ENCODE measurements around the gene FUT9. TPM values are rescaled to one million over a fixed set of nuclear protein-coding genes. Genes with fewer than 3 reads are reported as not detected.

FUT9 gene
- total RNA-seq, 1 donor from 2014 or later, result not detected

DNA sequence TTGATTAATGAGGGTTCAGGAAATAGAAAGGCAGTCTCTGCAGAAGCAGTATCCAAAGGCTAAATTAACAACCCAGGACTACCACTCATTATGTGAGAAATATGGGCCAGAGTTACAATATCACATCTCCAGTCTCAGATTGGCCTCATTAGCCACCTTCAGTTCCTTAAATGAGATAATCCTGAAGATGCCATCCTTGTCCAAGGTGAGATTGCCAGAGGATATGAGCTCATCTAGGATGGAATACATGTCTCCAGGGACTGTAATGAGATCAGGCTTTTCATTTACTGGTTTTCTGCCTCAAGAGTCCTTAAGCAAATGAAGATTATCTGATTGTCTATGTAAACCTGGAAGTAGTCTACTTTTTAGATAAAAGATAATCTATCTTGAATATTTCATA lies 196.3 kb downstream of the FUT9 start:
- Mint-ChIP-seq H3K4me3 (no peak overlapping the region), H3K36me3 (ENCODE audit: low read depth) (no peaks in the 10 kb centered on the region), H3K4me1 (no peaks in the 10 kb centered on the region), H3K9me3 (no peaks in the 10 kb centered on the region), H3K27me3 (no peaks in the 10 kb centered on the region), H3K27ac (no peak overlapping the region)
- ChIA-PET CTCF (no interaction called here), POLR2A (no interaction called here)
- intact Hi-C loops (cut with micrococcal nuclease), result no loop called here
- ATAC-seq (ENCODE audit: low read depth), result no peak
- no peak for DNase-seq
- TF ChIP-seq, protein P1, sequence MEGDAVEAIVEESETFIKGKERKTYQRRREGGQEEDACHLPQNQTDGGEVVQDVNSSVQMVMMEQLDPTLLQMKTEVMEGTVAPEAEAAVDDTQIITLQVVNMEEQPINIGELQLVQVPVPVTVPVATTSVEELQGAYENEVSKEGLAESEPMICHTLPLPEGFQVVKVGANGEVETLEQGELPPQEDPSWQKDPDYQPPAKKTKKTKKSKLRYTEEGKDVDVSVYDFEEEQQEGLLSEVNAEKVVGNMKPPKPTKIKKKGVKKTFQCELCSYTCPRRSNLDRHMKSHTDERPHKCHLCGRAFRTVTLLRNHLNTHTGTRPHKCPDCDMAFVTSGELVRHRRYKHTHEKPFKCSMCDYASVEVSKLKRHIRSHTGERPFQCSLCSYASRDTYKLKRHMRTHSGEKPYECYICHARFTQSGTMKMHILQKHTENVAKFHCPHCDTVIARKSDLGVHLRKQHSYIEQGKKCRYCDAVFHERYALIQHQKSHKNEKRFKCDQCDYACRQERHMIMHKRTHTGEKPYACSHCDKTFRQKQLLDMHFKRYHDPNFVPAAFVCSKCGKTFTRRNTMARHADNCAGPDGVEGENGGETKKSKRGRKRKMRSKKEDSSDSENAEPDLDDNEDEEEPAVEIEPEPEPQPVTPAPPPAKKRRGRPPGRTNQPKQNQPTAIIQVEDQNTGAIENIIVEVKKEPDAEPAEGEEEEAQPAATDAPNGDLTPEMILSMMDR (IDR thresholded peaks at IDR 0.05), result no peak

- no peak for ATAC-seq (ENCODE audit: low read depth)
- H3K27me3 Mint-ChIP-seq, result no peaks in the 10 kb centered on the region
- no peak overlapping the region for H3K4me3 Mint-ChIP-seq
- CTCF ChIA-PET, result no interaction called here
- no peaks in the 10 kb centered on the region for H3K4me1 Mint-ChIP-seq
- H3K9me3 Mint-ChIP-seq, result no peaks in the 10 kb centered on the region
- intact Hi-C loops (cut with micrococcal nuclease), result no loop called here
- no peaks in the 10 kb centered on the region for H3K36me3 Mint-ChIP-seq (ENCODE audit: low read depth)
- H3K27ac Mint-ChIP-seq, result no peak overlapping the region
- TF ChIP-seq, protein P1 (IDR thresholded peaks at IDR 0.05), result no peak
- POLR2A ChIA-PET, result no interaction called here
- no peak for DNase-seq
These were observed 198.0 kb downstream of the FUT9 start for GRCh38 chr6:96213784-96214183.

- TF ChIP-seq, protein P1 (IDR thresholded peaks at IDR 0.05), result no peak
- ATAC-seq (ENCODE audit: low read depth) (no peak), DNase-seq (no peak)
- Mint-ChIP-seq H3K9me3 (peaks cover 3% of the 10 kb centered on the region), H3K27ac (no peak overlapping the region), H3K4me3 (no peak overlapping the region), H3K4me1 (no peaks in the 10 kb centered on the region), H3K36me3 (ENCODE audit: low read depth) (no peaks in the 10 kb centered on the region), H3K27me3 (no peaks in the 10 kb centered on the region)
- ChIA-PET CTCF (no interaction called here), POLR2A (no interaction called here)
- intact Hi-C loops (cut with micrococcal nuclease), result no loop called here
These were observed 207.9 kb downstream of the FUT9 start for GRCh38 chr6:96223695-96224094.

- Mint-ChIP-seq H3K4me1 (no peaks in the 10 kb centered on the region), H3K27ac (no peak overlapping the region), H3K36me3 (ENCODE audit: low read depth) (no peaks in the 10 kb centered on the region), H3K4me3 (no peak overlapping the region), H3K9me3 (no peaks in the 10 kb centered on the region), H3K27me3 (no peaks in the 10 kb centered on the region)
- ChIA-PET CTCF (no interaction called here), POLR2A (no interaction called here)
- ATAC-seq (ENCODE audit: low read depth), result no peak
- TF ChIP-seq, protein P1 (IDR thresholded peaks at IDR 0.05), result no peak
- intact Hi-C loops (cut with micrococcal nuclease), result no loop called here
- no peak for DNase-seq
These were observed 211.4 kb downstream of the FUT9 start for GRCh38 chr6:96227135-96227534.

DNA sequence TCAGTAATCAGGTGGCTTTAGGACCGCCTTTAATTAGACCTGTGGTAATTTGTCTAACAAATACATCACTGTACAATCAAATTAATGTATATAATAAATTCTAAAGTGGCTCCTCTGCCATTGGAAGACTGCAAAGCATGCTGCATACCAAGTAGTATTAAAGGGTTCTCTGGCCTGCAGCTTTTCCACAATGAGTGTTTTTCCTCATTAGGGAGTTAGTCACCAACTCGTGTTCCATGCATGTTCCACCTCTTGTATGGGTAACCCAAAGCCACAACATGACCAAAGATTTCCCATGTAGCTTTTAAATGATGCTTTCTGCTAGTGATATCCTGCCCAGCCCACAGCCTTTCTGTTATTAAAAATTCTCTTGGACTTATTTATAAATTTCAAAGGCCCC lies 218.7 kb downstream of the FUT9 start:
- Mint-ChIP-seq H3K9me3 (no peaks in the 10 kb centered on the region), H3K27me3 (no peaks in the 10 kb centered on the region), H3K4me3 (no peak overlapping the region), H3K36me3 (ENCODE audit: low read depth) (no peaks in the 10 kb centered on the region), H3K27ac (no peak overlapping the region), H3K4me1 (no peaks in the 10 kb centered on the region)
- no peak for ATAC-seq (ENCODE audit: low read depth)
- TF ChIP-seq, protein P1 (IDR thresholded peaks at IDR 0.05), result no peak
- POLR2A ChIA-PET, result no interaction called here
- CTCF ChIA-PET, result no interaction called here
- intact Hi-C loops (cut with micrococcal nuclease), result no loop called here
- no peak for DNase-seq

Data from activated B cell treated with CpG ODN at 0.5 μM for 24 hours (primary cell).